HK-2 (cell line): ENCODE results near the gene MISP.

ENCODE experiments used
- DNase-seq: peaks from one replicate; pipeline ENCODE4 v3.0.0-alpha.2; 2018; ENCODE audit not compliant: unreplicated experiment

MISP gene

DNA sequence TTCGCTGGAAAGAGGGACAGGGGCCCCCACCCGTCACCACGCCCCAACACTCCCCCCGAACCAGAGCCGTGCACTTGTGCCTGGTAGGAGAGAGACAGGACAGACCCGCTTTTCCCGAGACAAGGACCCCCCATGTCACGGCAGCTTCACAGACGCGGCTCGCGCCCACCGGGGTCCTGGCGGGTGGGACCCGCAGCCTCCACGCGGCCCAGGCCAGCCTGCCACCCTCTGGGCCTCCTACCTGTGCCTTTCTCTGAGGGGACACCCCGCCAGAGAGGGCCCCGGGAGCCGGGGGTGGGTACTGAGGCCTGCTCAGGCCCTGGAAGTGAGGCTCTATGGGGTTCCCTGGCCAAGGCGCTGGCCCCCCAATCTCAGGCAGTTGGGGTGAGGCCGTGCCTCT, 4.0 kb upstream of the MISP start:
- no peak for DNase-seq

DNA sequence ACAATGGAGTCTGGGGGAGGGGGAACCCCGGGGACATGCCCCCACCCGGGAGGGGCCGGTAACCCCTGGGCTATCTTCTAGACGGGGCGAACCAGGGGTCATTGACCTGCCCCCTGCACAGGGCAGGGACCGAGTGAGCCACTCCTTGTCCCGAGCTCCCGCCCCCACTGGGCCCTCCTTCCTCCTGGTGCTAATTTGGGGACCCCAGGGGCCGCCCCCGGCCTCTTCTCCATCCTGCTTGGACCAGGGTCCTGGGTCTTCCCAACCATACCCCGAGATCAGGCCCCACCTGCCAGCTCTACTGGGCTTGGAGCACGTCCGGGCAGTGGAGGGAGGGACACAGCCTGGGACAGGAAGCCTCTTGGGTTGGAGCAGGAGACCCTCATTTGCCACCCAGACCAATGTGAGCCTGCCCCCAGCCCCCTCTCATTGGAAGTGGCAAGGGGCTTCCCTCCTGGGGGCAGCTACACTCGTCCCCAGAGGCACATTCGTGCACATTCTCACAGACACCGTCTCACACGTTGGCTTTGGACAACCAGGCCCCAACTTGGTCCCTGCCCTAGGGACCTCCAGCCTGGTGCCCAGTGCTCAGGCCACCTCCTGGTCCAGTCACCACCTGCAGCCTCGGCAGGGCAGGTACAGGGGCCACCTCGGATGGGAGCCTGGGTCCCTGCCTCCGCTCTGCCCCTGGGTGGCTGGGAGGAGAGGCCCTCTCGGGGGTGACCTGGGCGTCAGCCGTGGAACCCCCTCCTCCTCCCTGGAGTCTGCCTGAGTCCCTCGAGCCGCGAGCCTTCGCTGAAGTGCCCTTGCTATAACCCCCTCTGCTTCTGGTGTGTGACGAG, 3.3 kb upstream of the MISP start:
- DNase-seq = no peak

DNA sequence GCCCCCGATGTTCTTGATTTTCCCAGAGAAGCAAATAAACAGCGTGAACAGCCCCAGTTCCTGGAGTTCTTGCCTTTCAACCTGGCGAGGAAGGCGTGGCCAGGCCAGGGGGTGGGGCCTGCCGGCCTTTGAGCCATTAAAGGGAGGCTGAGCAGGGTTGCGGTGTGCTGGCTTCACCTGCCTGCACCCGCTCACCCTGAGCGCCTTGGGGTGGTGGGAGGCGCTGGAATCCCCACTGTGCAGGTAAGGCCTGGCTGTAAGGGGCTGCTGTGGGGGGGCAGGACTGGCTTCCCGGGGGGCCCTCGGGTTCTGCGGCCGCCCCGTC, 2.7 kb upstream of the MISP start:
- no peak for DNase-seq

DNA sequence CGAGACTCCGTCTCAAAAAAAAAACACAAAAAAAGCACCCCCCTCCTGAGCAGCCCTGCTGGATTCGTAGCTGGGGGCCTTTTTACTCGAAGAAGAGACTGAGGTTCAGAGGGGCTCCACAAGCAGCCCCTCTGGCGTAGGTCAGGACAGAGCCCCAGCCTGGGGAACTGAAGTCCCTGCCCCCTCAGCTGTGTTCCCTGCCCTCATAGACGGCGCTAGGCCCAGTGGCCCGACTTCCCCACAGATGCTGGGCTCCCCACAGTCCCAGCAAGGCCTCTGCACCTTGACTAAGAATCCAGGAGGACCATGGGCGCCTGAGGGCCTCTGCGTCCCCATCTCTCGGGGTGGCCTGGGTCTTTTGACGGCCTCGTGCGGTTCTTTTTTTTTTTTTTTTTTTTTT, 1.1 kb upstream of the MISP start:
- no peak for DNase-seq

DNA sequence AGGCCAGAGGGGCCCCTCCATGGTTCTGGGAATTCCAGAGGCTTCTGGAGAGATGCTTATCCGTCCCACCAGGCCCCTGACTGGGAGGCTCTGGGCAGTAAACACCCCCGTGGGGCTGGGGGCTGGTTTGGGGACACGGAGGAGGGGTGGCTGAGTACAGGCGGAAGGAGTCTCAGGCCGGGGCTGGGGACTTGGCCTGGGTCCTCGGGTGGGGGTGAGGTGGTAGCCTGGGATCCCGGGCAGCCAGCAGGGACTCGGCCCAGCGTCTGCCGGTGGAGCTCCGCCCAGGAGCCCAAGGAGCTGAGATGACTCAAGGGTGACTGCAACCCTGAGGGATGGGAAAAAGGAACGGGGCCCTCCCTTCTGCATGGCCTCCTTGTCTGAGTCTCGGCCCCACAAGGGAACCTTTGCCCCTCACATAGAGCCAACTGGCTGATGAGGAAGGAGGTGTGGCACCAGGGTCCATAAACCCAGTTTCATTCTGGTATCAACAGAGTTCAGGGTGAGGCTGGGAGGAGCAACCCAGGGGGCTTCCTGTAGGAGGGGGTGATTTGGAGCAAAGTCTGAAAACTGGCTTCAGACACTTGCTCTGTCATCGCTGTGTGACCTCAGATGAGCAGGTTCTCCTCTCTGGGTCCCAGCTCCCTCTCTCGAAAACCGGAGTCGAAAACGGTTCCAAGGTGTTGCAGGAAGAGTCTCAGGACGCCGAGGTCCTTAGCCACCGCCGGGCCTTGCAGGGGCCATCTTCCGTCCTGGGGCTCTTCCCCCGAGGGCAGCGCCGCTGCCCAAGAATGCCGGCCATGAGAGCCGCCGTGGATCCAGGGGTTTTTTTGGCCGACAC, 809 bp downstream of the MISP start:
- DNase-seq = peak; percentile 80

DNA sequence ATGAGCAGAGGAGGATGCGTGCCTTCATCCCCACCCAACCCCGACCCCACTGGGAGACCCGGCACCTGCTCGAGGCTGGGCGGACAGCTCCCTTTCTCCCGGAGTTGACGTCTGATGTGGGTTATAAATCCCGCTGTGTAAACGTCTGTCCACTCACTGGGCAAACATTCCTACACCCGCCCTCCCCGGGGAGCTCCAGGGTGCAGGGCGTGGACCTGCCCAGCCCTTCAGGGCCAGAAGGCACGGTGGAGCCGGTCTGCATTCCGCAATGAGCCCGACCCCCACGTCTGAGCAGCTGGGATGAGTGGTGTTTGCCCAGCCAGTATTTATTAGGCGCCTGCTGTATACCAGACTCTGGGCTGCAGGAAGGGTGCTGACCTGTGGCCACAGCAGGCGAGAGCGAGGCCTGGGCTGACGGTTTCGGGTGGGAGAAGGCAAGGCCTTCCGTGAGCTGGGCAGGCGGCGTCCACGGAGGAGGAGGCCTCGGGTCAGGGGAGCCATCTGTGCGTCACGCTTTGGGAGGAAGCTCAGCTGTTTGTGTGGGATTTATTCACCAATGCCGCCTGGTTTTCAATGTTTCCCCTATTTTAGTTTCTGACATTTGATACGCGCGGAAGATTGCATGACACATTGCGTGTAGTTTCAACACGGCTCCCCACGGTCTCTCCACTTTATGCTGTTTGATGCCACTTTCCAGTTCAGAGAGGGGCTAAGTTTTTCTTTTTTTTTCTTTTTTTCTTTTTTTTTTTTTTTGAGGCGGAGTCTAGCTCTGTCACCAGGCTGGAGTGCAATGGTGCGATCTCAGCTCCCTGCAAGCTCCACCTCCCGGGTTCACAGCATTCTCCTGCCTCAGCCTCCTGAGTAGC, 2.0 kb downstream of the MISP start:
- peak; percentile 87 for DNase-seq

DNA sequence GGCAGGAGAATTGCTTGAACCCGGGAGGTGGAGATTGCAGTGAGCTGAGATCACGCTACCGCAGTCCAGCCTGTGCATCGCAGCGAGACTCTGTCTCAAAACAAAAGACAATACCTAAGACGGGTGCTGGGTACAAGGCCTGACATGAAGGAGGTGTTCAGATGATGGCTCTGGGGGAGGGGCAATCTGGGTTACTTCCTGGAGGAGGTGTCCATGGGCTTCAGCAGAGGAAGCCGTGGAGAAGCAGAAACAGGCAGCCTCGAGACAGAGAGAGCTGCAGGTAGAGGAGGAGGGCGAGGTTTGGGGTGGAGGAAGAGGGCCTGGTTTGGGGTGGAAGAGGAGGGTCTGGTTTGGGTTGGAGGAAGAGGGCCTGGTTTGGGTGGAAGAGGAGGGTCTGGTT, 3.6 kb downstream of the MISP start:
- DNase-seq = no peak

DNA sequence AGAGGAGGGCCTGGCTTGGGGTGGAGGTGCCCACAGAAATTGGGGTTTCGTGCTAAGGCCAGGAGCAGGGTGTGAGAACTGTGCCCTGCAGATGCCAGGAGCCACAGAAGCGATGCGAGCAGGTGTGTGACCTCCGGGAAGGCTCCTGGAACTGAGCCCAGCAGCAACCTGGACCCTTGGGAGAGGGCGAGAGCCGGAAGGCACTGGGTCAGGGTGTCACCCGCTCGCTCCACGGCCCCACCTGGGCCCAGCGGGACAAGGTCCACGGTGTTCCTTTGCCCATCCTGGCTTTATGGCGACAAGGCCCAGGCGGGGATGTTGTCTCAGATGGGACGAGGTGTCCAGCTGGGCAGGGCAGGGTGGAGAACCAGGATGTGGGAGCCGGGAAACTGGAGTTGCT, 4.2 kb downstream of the MISP start:
- DNase-seq = no peak

DNA sequence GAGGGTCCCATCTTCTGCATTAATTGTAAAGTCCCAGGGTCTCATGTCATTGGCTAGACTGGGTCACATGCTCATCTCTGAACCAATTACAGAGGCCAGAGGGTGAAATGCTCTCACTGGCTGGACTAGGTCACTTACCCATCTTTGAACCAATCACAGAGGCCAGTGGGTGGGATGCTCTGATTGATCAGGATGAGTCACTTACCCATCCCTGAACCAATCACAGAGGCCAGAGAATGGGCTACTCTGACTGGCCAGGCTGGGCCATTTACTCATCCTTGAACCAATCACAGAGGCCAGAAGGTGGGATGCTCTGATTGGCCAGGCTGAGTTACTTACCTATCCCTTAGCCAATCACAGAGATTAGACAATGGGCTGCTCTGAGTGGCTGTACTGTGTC, 5.3 kb downstream of the MISP start:
- DNase-seq = peak; percentile 34

DNA sequence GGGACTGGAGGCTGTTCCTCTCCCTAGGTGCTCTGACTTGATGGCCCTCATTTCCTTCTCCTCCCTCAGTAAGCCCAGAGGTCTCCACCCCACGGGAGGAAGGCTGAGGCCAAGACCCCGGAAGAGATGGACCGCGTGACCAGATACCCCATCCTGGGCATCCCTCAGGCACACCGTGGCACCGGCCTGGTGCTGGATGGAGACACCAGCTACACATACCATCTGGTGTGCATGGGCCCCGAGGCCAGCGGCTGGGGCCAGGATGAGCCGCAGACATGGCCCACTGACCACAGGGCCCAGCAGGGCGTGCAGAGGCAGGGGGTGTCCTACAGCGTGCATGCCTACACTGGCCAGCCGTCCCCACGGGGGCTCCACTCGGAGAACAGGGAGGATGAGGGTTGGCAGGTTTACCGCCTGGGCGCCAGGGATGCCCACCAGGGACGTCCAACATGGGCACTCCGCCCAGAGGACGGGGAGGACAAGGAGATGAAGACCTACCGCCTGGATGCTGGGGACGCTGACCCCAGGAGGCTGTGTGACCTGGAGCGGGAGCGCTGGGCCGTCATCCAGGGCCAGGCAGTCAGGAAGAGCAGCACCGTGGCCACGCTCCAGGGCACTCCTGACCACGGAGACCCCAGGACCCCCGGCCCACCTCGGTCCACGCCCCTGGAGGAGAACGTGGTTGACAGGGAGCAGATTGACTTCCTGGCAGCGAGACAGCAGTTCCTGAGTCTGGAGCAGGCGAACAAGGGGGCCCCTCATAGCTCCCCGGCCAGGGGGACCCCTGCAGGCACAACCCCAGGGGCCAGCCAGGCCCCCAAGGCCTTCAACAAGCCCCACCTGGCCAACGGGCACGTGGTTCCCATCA, 6.1 kb downstream of the MISP start:
- DNase-seq = no peak

DNA sequence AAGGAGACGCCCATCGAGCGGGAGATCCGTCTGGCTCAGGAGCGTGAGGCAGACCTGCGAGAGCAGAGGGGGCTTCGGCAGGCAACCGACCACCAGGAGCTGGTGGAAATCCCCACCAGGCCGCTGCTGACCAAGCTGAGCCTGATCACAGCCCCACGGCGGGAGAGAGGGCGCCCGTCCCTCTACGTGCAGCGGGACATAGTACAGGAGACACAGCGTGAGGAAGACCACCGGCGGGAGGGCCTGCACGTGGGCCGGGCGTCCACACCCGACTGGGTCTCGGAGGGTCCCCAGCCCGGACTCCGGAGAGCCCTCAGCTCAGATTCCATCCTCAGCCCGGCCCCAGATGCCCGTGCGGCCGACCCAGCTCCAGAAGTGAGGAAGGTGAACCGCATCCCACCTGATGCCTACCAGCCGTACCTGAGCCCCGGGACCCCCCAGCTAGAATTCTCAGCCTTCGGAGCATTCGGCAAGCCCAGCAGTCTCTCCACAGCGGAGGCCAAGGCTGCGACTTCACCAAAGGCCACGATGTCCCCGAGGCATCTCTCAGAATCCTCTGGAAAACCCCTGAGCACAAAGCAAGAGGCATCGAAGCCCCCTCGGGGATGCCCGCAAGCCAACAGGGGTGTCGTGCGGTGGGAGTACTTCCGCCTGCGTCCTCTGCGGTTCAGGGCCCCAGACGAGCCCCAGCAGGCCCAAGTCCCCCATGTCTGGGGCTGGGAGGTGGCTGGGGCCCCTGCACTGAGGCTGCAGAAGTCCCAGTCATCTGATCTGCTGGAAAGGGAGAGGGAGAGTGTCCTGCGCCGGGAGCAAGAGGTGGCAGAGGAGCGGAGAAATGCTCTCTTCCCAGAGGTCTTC, 7.1 kb downstream of the MISP start:
- no peak for DNase-seq

DNA sequence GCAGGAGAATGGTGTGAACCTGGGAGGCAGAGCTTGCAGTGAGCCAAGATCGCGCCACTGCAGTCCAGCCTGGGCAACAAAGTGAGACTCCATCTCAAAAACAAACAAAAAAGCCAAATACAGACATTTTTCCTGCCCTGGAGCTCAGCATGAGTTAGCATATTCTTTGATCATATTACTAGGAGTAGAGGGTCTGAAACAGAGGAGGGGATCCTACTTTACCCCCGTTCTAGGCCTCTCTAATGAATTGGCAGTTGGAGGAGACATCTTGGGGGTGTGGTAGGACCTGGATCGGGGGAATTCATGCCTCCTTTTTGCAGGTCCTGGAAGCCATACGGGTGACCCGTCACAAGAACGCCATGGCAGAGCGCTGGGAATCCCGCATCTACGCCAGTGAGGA, 12.3 kb downstream of the MISP start:
- DNase-seq = no peak

DNA sequence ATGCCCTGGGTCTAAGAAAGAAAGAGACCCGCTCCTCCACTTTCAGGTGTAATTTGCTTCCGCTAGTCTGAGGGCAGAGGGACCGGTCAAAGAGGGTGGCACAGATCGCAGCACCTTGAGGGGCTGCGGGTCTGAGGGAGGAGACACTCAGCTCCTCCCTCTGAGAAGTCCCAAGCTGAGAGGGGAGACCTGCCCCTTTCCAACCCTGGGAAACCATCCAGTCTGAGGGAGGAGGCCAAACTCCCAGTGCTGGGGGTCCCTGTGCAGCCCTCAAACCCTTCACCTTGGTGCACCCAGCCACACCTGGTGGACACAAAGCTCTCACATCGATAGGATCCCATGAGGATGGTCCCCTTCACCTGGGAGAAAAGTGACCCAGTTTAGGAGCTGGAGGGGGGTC, 13.0 kb downstream of the MISP start:
- no peak for DNase-seq

DNA sequence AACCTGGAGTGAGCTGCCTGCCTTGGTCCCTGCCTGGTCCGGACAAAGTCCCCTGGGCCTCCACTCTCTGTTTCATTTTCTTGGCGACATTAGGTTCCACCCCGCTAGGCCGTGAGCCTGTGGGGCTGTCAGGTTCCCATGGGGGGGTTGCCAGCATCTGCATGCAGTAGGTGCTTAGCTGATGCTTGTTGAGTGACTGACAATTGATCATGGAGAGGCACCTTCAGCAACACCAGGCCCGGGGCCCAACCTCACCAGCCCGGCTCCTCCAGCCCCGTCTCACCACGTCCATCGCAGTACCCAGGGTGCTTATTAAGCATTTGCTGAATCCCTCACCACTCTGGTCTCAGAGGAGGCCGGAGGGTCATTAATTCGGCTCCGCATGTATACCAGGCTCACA, 13.4 kb downstream of the MISP start:
- DNase-seq = no peak

DNA sequence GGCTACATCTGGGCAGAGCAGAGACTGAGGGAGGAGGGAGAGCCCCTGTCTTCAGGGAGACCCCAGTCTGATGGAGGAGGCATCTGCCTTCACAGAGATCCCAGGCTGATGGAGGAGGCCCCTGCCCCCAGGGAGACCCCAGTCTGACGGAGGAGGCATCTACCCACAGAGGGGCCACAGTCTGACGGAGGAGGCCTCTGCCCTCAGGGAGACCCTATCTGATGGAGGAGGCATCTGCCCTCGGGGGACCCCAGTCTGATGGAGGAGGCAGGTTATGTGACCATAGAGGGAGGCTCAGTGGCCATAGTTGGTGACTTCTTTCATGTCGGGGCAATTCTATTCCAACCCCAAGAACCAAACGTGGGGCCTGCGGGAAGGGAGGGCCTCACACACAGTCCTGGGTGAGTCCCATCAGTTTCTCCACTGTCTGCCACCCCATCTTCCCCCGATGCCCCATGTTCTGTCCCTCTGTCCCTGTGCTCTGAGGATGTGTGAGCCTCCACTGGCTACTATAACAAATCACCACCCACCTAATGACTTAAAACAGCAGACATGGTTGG, 14.3 kb downstream of the MISP start:
- DNase-seq = no peak

DNA sequence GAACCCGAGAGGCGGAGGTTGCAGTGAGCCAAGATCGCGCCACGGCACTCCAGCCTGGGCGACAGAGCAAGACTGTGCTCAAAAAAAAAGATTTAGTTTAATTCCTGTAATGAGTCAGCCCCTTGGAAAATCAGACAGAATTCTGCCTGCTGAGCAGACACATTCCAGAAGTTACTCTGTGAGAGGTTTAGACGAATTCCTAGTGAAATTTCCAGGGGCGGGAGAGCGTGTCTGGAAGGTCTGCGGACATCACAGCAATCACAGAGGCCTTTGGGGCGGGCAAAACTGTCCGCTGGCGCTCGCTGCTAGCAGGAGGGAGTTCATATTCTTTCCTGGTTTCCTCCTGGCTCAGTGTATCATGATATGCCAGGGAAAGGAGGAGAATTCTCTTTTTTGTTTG, 17.5 kb downstream of the MISP start:
- peak; percentile 84 for DNase-seq

DNA sequence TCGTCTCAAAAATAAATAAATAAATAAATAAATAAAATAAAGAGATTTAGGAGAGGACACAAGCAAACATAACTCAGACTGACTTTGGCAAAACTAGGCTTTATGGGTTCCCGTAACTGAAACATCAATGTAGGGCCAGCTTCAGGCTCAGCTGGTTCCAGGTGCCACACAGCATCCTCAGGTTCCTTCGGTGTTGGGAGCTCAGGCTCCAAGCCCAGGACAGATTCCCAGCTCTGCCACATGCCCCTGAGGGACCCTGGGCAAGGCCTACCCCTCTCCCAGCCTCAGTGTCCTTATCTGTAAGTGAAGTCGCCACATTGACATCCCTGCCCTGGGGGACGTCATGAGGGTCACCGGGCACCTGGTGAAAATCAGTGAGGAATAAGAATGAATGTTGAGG, 18.7 kb downstream of the MISP start:
- no peak for DNase-seq

DNA sequence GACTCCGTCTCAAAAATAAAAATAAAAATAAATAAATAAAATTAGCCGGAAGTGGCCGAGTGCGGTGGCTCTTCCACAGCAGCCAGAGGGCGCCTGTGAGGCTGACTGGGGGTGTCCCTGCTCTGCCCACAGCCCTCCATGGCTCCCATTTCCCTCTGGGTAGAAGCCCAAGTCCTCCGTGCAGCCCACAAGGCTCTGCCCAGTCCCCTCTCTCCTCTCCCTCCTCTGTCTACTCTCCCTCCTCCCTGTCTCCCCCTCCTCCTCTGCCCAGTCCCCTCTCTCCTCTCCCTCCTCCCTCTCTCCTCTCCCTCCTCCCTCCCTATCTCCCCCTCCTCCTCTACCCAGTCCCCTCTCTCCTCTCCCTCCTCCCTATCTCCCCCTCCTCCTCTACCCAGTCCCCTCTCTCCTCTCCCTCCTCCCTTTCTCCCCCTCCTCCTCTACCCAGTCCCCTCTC, 20.4 kb downstream of the MISP start:
- DNase-seq = peak; percentile 23

DNA sequence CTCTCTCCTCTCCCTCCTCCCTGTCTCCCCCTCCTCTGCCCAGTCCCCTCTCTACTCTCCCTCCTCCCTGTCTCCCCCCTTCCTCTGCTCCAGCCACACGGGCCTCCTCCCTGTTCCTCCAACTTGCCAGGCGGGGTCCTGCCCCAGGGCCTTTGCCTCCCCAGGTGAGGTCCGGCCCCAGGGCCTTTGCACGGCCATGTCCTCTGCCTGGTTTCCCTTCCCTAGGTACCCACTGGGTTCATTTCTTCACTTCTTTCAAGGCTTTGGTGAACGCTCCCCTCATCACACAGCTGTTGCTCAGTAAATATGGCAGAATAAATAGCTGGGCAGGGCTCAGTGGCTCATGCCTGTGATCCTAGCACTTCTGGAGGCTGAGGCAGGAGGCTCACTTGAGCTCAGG, 21.2 kb downstream of the MISP start:
- no peak for DNase-seq
